Thymus (tissue), 11 donors: ENCODE results near the gene ALDH18A1. TPM values are rescaled to one million over a fixed set of nuclear protein-coding genes. Genes with fewer than 3 reads are reported as not detected.

Source experiments
- DNase-seq, 9 donors: peaks; one replicate each; pipeline ENCODE4 v3.0.0-alpha.2; 2013; ENCODE audit warnings: low spot score in 9 of 9, low read depth in 6 of 9, missing footprints in 1 of 9
- H3K27ac ChIP-seq, 2 donors: one replicate each; pipeline ENCODE4 v1.5.1; 2013; ENCODE audit warnings: control low read depth in 1 of 2, low read depth in 1 of 2, low read length in 1 of 2, mild to moderate bottlenecking in 1 of 2, moderate library complexity in 1 of 2
- H3K27me3 ChIP-seq, 2 donors: one replicate each; pipeline ENCODE4 v1.5.1; 2013; ENCODE audit warnings: low read length in 1 of 2; ENCODE audit not compliant: control insufficient read depth in 2 of 2, insufficient read depth in 1 of 2
- H3K36me3 ChIP-seq, 2 donors: one replicate each; pipeline ENCODE4 v1.5.1; 2013; ENCODE audit warnings: low read length in 1 of 2, mild to moderate bottlenecking in 1 of 2, moderate library complexity in 1 of 2; ENCODE audit not compliant: control insufficient read depth in 2 of 2, insufficient read depth in 2 of 2
- H3K4me1 ChIP-seq, 2 donors: one replicate each; pipeline ENCODE4 v1.5.1; 2013; ENCODE audit warnings: low read length in 2 of 2; ENCODE audit not compliant: control insufficient read depth in 2 of 2, insufficient read depth in 2 of 2
- H3K4me3 ChIP-seq, 2 donors: one replicate each; pipeline ENCODE4 v1.5.1; 2013; ENCODE audit warnings: low read length in 2 of 2, control low read depth in 1 of 2, mild to moderate bottlenecking in 1 of 2
- H3K9me3 ChIP-seq, 2 donors: one replicate each; pipeline ENCODE4 v1.5.1; 2013; ENCODE audit warnings: low read length in 1 of 2, mild to moderate bottlenecking in 1 of 2; ENCODE audit not compliant: control insufficient read depth in 2 of 2, insufficient read depth in 1 of 2
- WGBS: extraction: QIAGEN DNeasy Blood & Tissue Kit; methylation state at CpG from one replicate; pipeline ENCODE4 v1.1.7; 2013; 5-methylcytosine and 5-hydroxymethylcytosine counted together
- polyA plus RNA-seq: library from polyadenylated mRNA; stranded (reverse); fragments of 200-250 nt; gene quantifications from one replicate; pipeline ENCODE4 v1.2.3, GENCODE V29; 2013
- total RNA-seq: library from RNA; stranded (reverse); fragments of 120-200 nt; gene quantifications from one replicate; pipeline ENCODE4 v1.2.4, GENCODE V29; 2013
- donor health status: healthy.

Gene ALDH18A1
- total and polyA plus RNA-seq, 2 donors = 16.5 to 36.9 TPM

GRCh38 chr10:95559896-95560277 is 96.6 kb downstream of the ALDH18A1 start:
- Histone ChIP-seq H3K27me3 (peaks cover 22 to 47% of the 10 kb centered on the region in 2 donors), H3K36me3 (no peaks in the 10 kb centered on the region), H3K4me3 (no peak overlapping the region), H3K27ac (no peak overlapping the region), H3K9me3 (no peaks in the 10 kb centered on the region), H3K4me1 (peaks cover 2 to 6% of the 10 kb centered on the region in 2 donors)
- DNase-seq = no peak
- WGBS = 89% methylated on average over 10 of the region's 10 CpGs

- DNase-seq = no peak
- Histone ChIP-seq H3K36me3 (no peaks in the 10 kb centered on the region), H3K27ac (no peak overlapping the region), H3K9me3 (no peaks in the 10 kb centered on the region), H3K4me3 (no peak overlapping the region), H3K27me3 (peaks cover 22 to 47% of the 10 kb centered on the region in 2 donors), H3K4me1 (peaks cover 2 to 6% of the 10 kb centered on the region in 2 donors)
- 84% methylated on average over 4 of the region's 4 CpGs for WGBS
Observed at GRCh38 chr10:95559471-95559870, 97.0 kb downstream of the ALDH18A1 start.

- peaks cover 2 to 6% of the 10 kb centered on the region in 2 donors for H3K4me1 ChIP-seq
- H3K27ac ChIP-seq = no peak overlapping the region
- DNase-seq = no peak
- H3K4me3 ChIP-seq = no peak overlapping the region
- no peaks in the 10 kb centered on the region for H3K36me3 ChIP-seq
- H3K27me3 ChIP-seq = peaks cover 22 to 47% of the 10 kb centered on the region in 2 donors
- 89% methylated on average over 1 of the region's 1 CpG for WGBS
- H3K9me3 ChIP-seq = no peaks in the 10 kb centered on the region
Observed at GRCh38 chr10:95558593-95559320, 97.8 kb downstream of the ALDH18A1 start.

- H3K4me3 ChIP-seq = no peak overlapping the region
- peaks cover 22 to 45% of the 10 kb centered on the region in 2 donors for H3K27me3 ChIP-seq
- no peak for DNase-seq
- H3K36me3 ChIP-seq = no peaks in the 10 kb centered on the region
- H3K27ac ChIP-seq = no peak overlapping the region
- H3K4me1 ChIP-seq = peaks cover 2 to 6% of the 10 kb centered on the region in 2 donors
- H3K9me3 ChIP-seq = no peaks in the 10 kb centered on the region
- 82% methylated on average over 8 of the region's 8 CpGs for WGBS
Observed at GRCh38 chr10:95556994-95557767, 99.3 kb downstream of the ALDH18A1 start.

Other genes starting within 250 kb of the ALDH18A1 start
- 1.9 TPM for gene SORBS1, start 95.3 kb downstream of the ALDH18A1 start, total RNA-seq
- 25.3 TPM for gene SORBS1, start 95.3 kb downstream of the ALDH18A1 start, polyA plus RNA-seq
- gene TCTN3, start 37.2 kb upstream of the ALDH18A1 start, total RNA-seq = 14.9 TPM
- gene TCTN3, start 37.2 kb upstream of the ALDH18A1 start, polyA plus RNA-seq = 20.4 TPM
- 20.5 TPM for gene ENTPD1, start 99.5 kb upstream of the ALDH18A1 start, total RNA-seq
- gene ENTPD1, start 99.5 kb upstream of the ALDH18A1 start, polyA plus RNA-seq = 8.2 TPM